DOHH2 (cell line): Measurements from ENCODE around the gene IL1RAP.
A peak's percentile ranks its signal among the peaks of the same experiment; 100 is the strongest.

ENCODE experiments used
- H3F3A ChIP-seq: fragments of 200-600 bp; sonication (generic), shearing (Covaris generic); 2 replicates; pipeline ENCODE4 v1.6.0; 2016; ENCODE audit warnings: antibody characterized with exemption, mild to moderate bottlenecking; ENCODE audit not compliant: control insufficient read depth, insufficient read depth
- H3K27ac ChIP-seq: fragments of 200-600 bp; sonication (generic); 2 replicates; pipeline ENCODE4 v1.5.1; 2014; ENCODE audit warnings: low read depth, mild to moderate bottlenecking, low read length, moderate library complexity
- H3K27me3 ChIP-seq: fragments of 200-600 bp; sonication (generic); 2 replicates; pipeline ENCODE4 v1.6.1; 2014; ENCODE audit warnings: mild to moderate bottlenecking, low read length, mixed read lengths; ENCODE audit not compliant: control insufficient read depth
- H3K36me3 ChIP-seq: fragments of 200-600 bp; sonication (generic); 2 replicates; pipeline ENCODE4 v1.6.1; 2014; ENCODE audit warnings: mild to moderate bottlenecking, low read length, moderate library complexity, mixed read lengths; ENCODE audit not compliant: control insufficient read depth
- H3K4me1 ChIP-seq: fragments of 200-600 bp; sonication (generic); 2 replicates; pipeline ENCODE4 v1.6.1; 2014; ENCODE audit warnings: mild to moderate bottlenecking, low read length, mixed read lengths; ENCODE audit not compliant: control insufficient read depth
- H3K4me2 ChIP-seq: fragments of 200-600 bp; sonication (generic); 2 replicates; pipeline ENCODE4 v1.6.0; 2014; ENCODE audit warnings: mild to moderate bottlenecking, low read length, moderate library complexity
- H3K4me3 ChIP-seq: fragments of 200-600 bp; sonication (generic); 2 replicates; pipeline ENCODE4 v1.5.1; 2014; ENCODE audit warnings: mild to moderate bottlenecking, low read length, mixed read lengths
- H3K79me2 ChIP-seq: fragments of 200-600 bp; sonication (generic); 2 replicates; pipeline ENCODE4 v1.6.1; 2014; ENCODE audit warnings: mild to moderate bottlenecking, low read length, mixed read lengths; ENCODE audit not compliant: control insufficient read depth
- H3K9me2 ChIP-seq: fragments of 200-600 bp; sonication (generic); replicated peaks from 2 replicates; pipeline ENCODE4 v1.6.1; 2014; ENCODE audit warnings: mild to moderate bottlenecking, low read length, mixed read lengths; ENCODE audit not compliant: control insufficient read depth
- H3K9me3 ChIP-seq: fragments of 200-600 bp; sonication (generic); 2 replicates; pipeline ENCODE4 v1.6.1; 2014; ENCODE audit warnings: antibody characterized with exemption, low read length, mixed read lengths; ENCODE audit not compliant: control insufficient read depth, insufficient read depth
- H4K20me1 ChIP-seq: fragments of 200-600 bp; sonication (generic); 2 replicates; pipeline ENCODE4 v1.6.0; 2014; ENCODE audit warnings: low read depth, mild to moderate bottlenecking, antibody characterized with exemption, low read length, moderate library complexity; ENCODE audit not compliant: control insufficient read depth, insufficient read depth
- CTCF ChIP-seq: fragments of 200-600 bp; sonication (generic); IDR thresholded peaks from one replicate; pipeline ENCODE4 v1.5.1; 2014; ENCODE audit warnings: antibody characterized with exemption, mild to moderate bottlenecking, low read depth, low read length; ENCODE audit not compliant: poor library complexity, severe bottlenecking
- EZH2phosphoT487 ChIP-seq: fragments of 200-600 bp; sonication (generic); IDR thresholded peaks from 2 replicates; pipeline ENCODE4 v1.6.1; 2017; ENCODE audit warnings: borderline replicate concordance, mild to moderate bottlenecking, antibody characterized with exemption, low read length, moderate library complexity, mixed read lengths

Gene IL1RAP

GRCh38 chr3:190696777-190697501, 183.1 kb downstream of the IL1RAP start:
- no peaks in the 10 kb centered on the region for H4K20me1 ChIP-seq

GRCh38 chr3:190697502-190697830, 183.6 kb downstream of the IL1RAP start:
- no peaks in the 10 kb centered on the region for H3K79me2 ChIP-seq
- TF ChIP-seq CTCF (no peak), EZH2phosphoT487 (no peak)

More at GRCh38 chr3:190696777-190697501, 183.1 kb downstream of the IL1RAP start:
- peaks cover 2% of the 10 kb centered on the region; the same call in 1 of the 2 replicates for H3K27me3 ChIP-seq
- H3F3A ChIP-seq, result no peaks in the 10 kb centered on the region
- H3K27ac ChIP-seq, result no peak overlapping the region
- H3K36me3 ChIP-seq, result no peaks in the 10 kb centered on the region
- TF ChIP-seq CTCF (peak; percentile 47), EZH2phosphoT487 (no peak)
- H3K4me2 ChIP-seq, result no peak overlapping the region
- no peak overlapping the region for H3K4me3 ChIP-seq
- no peaks in the 10 kb centered on the region for H3K4me1 ChIP-seq
- no peaks in the 10 kb centered on the region for H3K79me2 ChIP-seq
- H3K9me3 ChIP-seq, result no peaks in the 10 kb centered on the region
- H3K9me2 ChIP-seq, result no peaks in the 10 kb centered on the region

GRCh38 chr3:190697901-190698300, 184.0 kb downstream of the IL1RAP start:
- Histone ChIP-seq H3K36me3 (no peaks in the 10 kb centered on the region), H3K79me2 (no peaks in the 10 kb centered on the region), H3F3A (no peaks in the 10 kb centered on the region), H3K9me3 (no peaks in the 10 kb centered on the region), H3K27ac (no peak overlapping the region), H4K20me1 (no peaks in the 10 kb centered on the region), H3K9me2 (no peaks in the 10 kb centered on the region), H3K4me3 (no peak overlapping the region), H3K4me2 (no peak overlapping the region), H3K27me3 (peaks cover 2% of the 10 kb centered on the region; the same call in 1 of the 2 replicates), H3K4me1 (no peaks in the 10 kb centered on the region)
- no peak for TF ChIP-seq CTCF
- TF ChIP-seq EZH2phosphoT487, result no peak

More at GRCh38 chr3:190697502-190697830, 183.6 kb downstream of the IL1RAP start:
- H3K4me2 ChIP-seq, result no peak overlapping the region
- no peaks in the 10 kb centered on the region for H3K36me3 ChIP-seq
- peaks cover 2% of the 10 kb centered on the region; the same call in 1 of the 2 replicates for H3K27me3 ChIP-seq
- no peaks in the 10 kb centered on the region for H3K4me1 ChIP-seq
- no peaks in the 10 kb centered on the region for H3F3A ChIP-seq
- H3K9me2 ChIP-seq, result no peaks in the 10 kb centered on the region
- H4K20me1 ChIP-seq, result no peaks in the 10 kb centered on the region
- no peaks in the 10 kb centered on the region for H3K9me3 ChIP-seq
- no peak overlapping the region for H3K4me3 ChIP-seq
- no peak overlapping the region for H3K27ac ChIP-seq
